ENCODE results near the gene ADARB2.

Gene ADARB2

GRCh38 chr10:1671366-1672000 lies 65.8 kb downstream of the ADARB2 start:
- H3K4me1 ChIP-seq, result no peaks in the 10 kb centered on the region
- in situ Hi-C loops (cut with MboI; ENCODE audit: low sequenced_read_pairs), result no loop called here
- H3K4me3 ChIP-seq, result no peak overlapping the region
- no peaks in the 10 kb centered on the region for H3K27me3 ChIP-seq (ENCODE audit: low read depth)
- DNase-seq (ENCODE audit: low spot score in 2 of 2), result no peak
- no peaks in the 10 kb centered on the region for H3K9me3 ChIP-seq
- H3K36me3 ChIP-seq (replicated peaks), result no peaks in the 10 kb centered on the region

- Histone ChIP-seq H3K9me3 (no peaks in the 10 kb centered on the region), H3K27me3 (ENCODE audit: low read depth) (no peaks in the 10 kb centered on the region), H3K4me1 (no peaks in the 10 kb centered on the region), H3K4me3 (no peak overlapping the region), H3K36me3 (replicated peaks) (no peaks in the 10 kb centered on the region)
- DNase-seq (ENCODE audit: low spot score in 2 of 2), result no peak
- in situ Hi-C loops (cut with MboI; ENCODE audit: low sequenced_read_pairs), result no loop called here
Observed at GRCh38 chr10:1670541-1671365, 66.6 kb downstream of the ADARB2 start.

DNA sequence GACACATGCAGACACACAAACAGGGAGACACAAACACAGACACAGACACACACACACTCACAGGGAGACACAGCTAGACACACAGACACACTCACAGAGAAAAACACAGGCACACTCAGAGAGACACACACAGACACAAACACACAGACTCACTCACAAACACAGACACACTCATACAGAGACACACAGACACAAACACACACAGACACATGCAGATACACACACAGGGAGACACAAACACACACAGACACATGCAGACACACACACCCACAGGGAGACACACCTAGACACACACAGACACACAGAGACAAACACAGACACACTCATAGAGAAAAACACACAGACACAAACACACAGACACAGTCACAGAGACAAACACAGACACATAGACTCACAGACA lies 67.9 kb downstream of the ADARB2 start:
- Histone ChIP-seq H3K9me3 (no peaks in the 10 kb centered on the region), H3K27me3 (ENCODE audit: low read depth) (no peaks in the 10 kb centered on the region), H3K4me3 (no peak overlapping the region), H3K36me3 (replicated peaks) (no peaks in the 10 kb centered on the region), H3K4me1 (no peaks in the 10 kb centered on the region)
- DNase-seq (ENCODE audit: low spot score in 2 of 2), result no peak
- in situ Hi-C loops (cut with MboI; ENCODE audit: low sequenced_read_pairs), result no loop called here

DNA sequence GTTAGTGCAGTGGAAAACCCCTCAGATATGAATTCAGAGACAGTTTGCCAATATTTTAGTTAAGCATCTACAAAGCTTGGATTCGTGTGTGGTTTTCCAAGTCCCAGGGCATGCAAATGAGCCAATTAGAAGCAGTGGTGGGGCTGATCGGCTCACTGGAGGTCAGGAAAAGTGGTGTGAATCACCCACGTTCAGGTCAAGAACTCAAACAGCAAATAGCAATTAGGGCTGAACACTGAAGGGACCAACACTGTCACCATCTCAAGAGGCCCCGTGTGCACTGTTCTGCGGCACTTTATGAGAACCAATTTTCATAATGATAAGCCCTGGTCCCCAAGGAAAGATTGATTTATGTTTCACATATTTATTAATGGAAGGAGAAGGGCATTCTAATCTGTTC lies 68.9 kb downstream of the ADARB2 start:
- Histone ChIP-seq H3K4me1 (no peaks in the 10 kb centered on the region), H3K9me3 (no peaks in the 10 kb centered on the region), H3K4me3 (no peak overlapping the region), H3K36me3 (replicated peaks) (no peaks in the 10 kb centered on the region), H3K27me3 (ENCODE audit: low read depth) (no peaks in the 10 kb centered on the region)
- DNase-seq (ENCODE audit: low spot score in 2 of 2), result no peak
- in situ Hi-C loops (cut with MboI; ENCODE audit: low sequenced_read_pairs), result no loop called here

DNA sequence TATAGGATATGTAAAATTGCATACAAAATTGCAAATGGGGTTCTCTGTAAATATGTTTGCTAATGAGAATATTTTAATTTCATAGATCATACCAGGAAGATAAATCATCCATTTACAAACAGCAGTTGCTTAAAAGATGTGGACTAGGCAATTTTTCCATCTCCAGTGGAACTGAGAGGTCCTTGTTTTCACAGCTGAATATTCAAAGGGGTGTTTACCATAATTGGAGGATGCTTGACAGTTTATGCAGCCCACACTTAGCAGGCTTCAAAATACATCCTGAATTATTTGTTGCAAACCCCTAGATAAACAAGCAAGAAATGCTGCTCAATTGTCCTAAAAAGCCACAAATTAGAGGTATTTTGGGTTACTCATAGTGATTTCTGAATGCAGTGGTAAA lies 69.9 kb downstream of the ADARB2 start:
- Histone ChIP-seq H3K9me3 (no peaks in the 10 kb centered on the region), H3K36me3 (replicated peaks) (no peaks in the 10 kb centered on the region), H3K4me3 (no peak overlapping the region), H3K27me3 (ENCODE audit: low read depth) (no peaks in the 10 kb centered on the region), H3K4me1 (no peaks in the 10 kb centered on the region)
- in situ Hi-C loops (cut with MboI; ENCODE audit: low sequenced_read_pairs), result no loop called here
- DNase-seq (ENCODE audit: low spot score in 2 of 2), result no peak

- H3K4me3 ChIP-seq, result no peak overlapping the region
- H3K36me3 ChIP-seq (replicated peaks), result no peaks in the 10 kb centered on the region
- no peaks in the 10 kb centered on the region for H3K4me1 ChIP-seq
- in situ Hi-C loops (cut with MboI; ENCODE audit: low sequenced_read_pairs), result no loop called here
- no peaks in the 10 kb centered on the region for H3K27me3 ChIP-seq (ENCODE audit: low read depth)
- no peak for DNase-seq (ENCODE audit: low spot score in 2 of 2)
- H3K9me3 ChIP-seq, result no peaks in the 10 kb centered on the region
Observed at GRCh38 chr10:1666147-1666546, 71.2 kb downstream of the ADARB2 start.

- in situ Hi-C loops (cut with MboI; ENCODE audit: low sequenced_read_pairs), result no loop called here
- Histone ChIP-seq H3K36me3 (replicated peaks) (no peaks in the 10 kb centered on the region), H3K4me1 (no peaks in the 10 kb centered on the region), H3K27me3 (ENCODE audit: low read depth) (no peaks in the 10 kb centered on the region), H3K4me3 (no peak overlapping the region), H3K9me3 (no peaks in the 10 kb centered on the region)
- no peak for DNase-seq (ENCODE audit: low spot score in 2 of 2)
Observed at GRCh38 chr10:1665681-1666080, 71.6 kb downstream of the ADARB2 start.

GRCh38 chr10:1665021-1665661 lies 72.2 kb downstream of the ADARB2 start:
- H3K36me3 ChIP-seq (replicated peaks), result no peaks in the 10 kb centered on the region
- no peaks in the 10 kb centered on the region for H3K27me3 ChIP-seq (ENCODE audit: low read depth)
- in situ Hi-C loops (cut with MboI; ENCODE audit: low sequenced_read_pairs), result no loop called here
- no peaks in the 10 kb centered on the region for H3K9me3 ChIP-seq
- DNase-seq (ENCODE audit: low spot score in 2 of 2), result no peak
- H3K4me1 ChIP-seq, result no peaks in the 10 kb centered on the region
- no peak overlapping the region for H3K4me3 ChIP-seq

DNA sequence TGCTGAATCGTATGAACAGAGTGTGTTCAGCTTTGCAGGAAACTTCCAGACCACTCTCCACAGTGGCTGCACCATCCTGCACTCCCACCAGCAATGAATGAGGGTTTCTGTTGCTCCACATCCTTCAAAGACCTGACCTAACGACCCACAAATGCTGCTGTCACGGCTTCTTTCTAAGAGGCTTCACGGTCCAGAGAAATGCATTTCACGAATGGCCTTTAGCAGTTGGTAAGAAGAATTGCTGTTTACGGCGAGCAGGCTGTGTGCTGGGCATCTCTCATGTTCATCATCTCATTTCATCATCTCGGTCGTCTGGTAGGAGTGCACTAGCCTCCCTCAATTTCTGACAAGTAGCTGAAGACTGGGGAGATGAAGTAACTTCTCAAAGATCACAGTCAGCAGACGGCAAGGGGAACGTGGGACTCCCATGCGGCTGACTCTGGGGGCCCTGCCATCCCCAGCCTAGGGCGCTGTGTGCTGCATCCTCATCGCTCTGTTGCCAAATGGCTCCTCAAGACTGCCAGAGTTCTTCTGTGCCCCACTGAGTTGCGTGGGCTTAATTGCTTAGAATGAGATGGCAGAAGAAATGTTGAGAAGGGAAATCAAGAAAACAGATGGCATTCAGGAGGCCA lies 72.9 kb downstream of the ADARB2 start:
- Histone ChIP-seq H3K4me1 (no peaks in the 10 kb centered on the region), H3K4me3 (no peak overlapping the region), H3K9me3 (no peaks in the 10 kb centered on the region), H3K36me3 (replicated peaks) (no peaks in the 10 kb centered on the region), H3K27me3 (ENCODE audit: low read depth) (no peaks in the 10 kb centered on the region)
- in situ Hi-C loops (cut with MboI; ENCODE audit: low sequenced_read_pairs), result no loop called here
- no peak for DNase-seq (ENCODE audit: low spot score in 2 of 2)

- no peaks in the 10 kb centered on the region for H3K36me3 ChIP-seq (replicated peaks)
- in situ Hi-C loops (cut with MboI; ENCODE audit: low sequenced_read_pairs), result no loop called here
- no peak for DNase-seq (ENCODE audit: low spot score in 2 of 2)
- H3K9me3 ChIP-seq, result no peaks in the 10 kb centered on the region
- H3K4me1 ChIP-seq, result no peaks in the 10 kb centered on the region
- H3K4me3 ChIP-seq, result no peak overlapping the region
- no peaks in the 10 kb centered on the region for H3K27me3 ChIP-seq (ENCODE audit: low read depth)
Observed at GRCh38 chr10:1663226-1663625, 74.1 kb downstream of the ADARB2 start.

DNA sequence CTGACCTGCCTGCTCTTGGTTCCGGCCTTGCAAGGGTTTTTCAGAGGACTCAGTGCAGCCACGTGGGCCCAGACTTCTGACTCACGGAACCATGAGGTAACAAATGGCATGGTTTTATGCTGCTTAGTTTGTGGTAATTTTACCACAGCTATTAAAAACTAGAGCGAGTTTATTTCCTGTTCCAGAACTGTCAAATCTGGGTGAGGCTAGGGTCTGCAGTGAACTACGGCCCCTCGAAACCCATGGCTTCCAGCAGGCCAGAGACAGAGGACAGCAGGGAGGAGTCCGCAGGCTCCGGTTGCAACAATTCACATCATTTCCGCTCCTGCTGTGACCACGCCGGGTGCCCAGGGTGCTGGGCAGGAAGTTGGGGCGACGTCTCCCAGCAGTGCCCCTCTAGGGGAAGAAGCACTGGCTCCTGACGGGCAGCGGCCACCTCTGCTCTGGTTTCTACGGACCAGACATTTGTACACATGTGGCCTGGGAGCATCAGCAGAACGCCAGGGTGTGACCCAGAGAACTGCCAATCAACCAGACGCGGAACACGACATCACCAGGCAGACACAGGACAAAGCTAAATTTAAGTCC lies 74.8 kb downstream of the ADARB2 start:
- no peak overlapping the region for H3K4me3 ChIP-seq
- H3K27me3 ChIP-seq (ENCODE audit: low read depth), result no peaks in the 10 kb centered on the region
- H3K4me1 ChIP-seq, result no peaks in the 10 kb centered on the region
- in situ Hi-C loops (cut with MboI; ENCODE audit: low sequenced_read_pairs), result no loop called here
- DNase-seq (ENCODE audit: low spot score in 2 of 2), result no peak
- H3K36me3 ChIP-seq (replicated peaks), result no peaks in the 10 kb centered on the region
- no peaks in the 10 kb centered on the region for H3K9me3 ChIP-seq

- Histone ChIP-seq H3K4me1 (no peaks in the 10 kb centered on the region), H3K36me3 (replicated peaks) (no peaks in the 10 kb centered on the region), H3K4me3 (no peak overlapping the region), H3K9me3 (no peaks in the 10 kb centered on the region), H3K27me3 (ENCODE audit: low read depth) (no peaks in the 10 kb centered on the region)
- DNase-seq (ENCODE audit: low spot score in 2 of 2), result no peak
- in situ Hi-C loops (cut with MboI; ENCODE audit: low sequenced_read_pairs), result no loop called here
Observed at GRCh38 chr10:1661859-1662437, 75.4 kb downstream of the ADARB2 start.

GRCh38 chr10:1661416-1661815 lies 75.9 kb downstream of the ADARB2 start:
- Histone ChIP-seq H3K36me3 (replicated peaks) (no peaks in the 10 kb centered on the region), H3K27me3 (ENCODE audit: low read depth) (no peaks in the 10 kb centered on the region), H3K4me1 (no peaks in the 10 kb centered on the region), H3K4me3 (no peak overlapping the region), H3K9me3 (no peaks in the 10 kb centered on the region)
- no peak for DNase-seq (ENCODE audit: low spot score in 2 of 2)
- in situ Hi-C loops (cut with MboI; ENCODE audit: low sequenced_read_pairs), result no loop called here

Measured in HAP-1 (cell line).